Naive B cell (primary cell): ENCODE measurements around the gene SF3A1. TPM values are rescaled to one million over a fixed set of nuclear protein-coding genes. Genes with fewer than 3 reads are reported as not detected.
A peak's percentile ranks its signal among the peaks of the same experiment; 100 is the strongest.

Source experiments
- ATAC-seq, 2 donors: fragments of 150-1000 bp; cut with Tn5 transposase; 2 replicates each; pipeline ENCODE4 v1.10.0; 2021; ENCODE audit warnings: low read depth in 2 of 2, mild to moderate bottlenecking in 2 of 2, moderate library complexity in 2 of 2
- DNase-seq: peaks from one replicate; pipeline ENCODE4 v3.0.0; 2022
- H3K27ac Mint-ChIP-seq, 6 donors: one replicate each; pipeline ENCODE4 v1.8.0; 2020 to 2022; ENCODE audit warnings: mild to moderate bottlenecking in 6 of 6, mixed read lengths in 6 of 6, moderate library complexity in 5 of 6, inconsistent platforms in 2 of 6
- H3K27me3 Mint-ChIP-seq, 3 donors: one replicate each; pipeline ENCODE4 v1.8.0; 2021 to 2022; ENCODE audit warnings: mixed read lengths in 3 of 3, mild to moderate bottlenecking in 1 of 3
- H3K36me3 Mint-ChIP-seq, 2 donors: one replicate each; pipeline ENCODE4 v1.8.0; 2020 to 2022; ENCODE audit warnings: mixed read lengths in 2 of 2, inconsistent platforms in 1 of 2, mild to moderate bottlenecking in 1 of 2
- H3K4me1 Mint-ChIP-seq, 3 donors: one replicate each; pipeline ENCODE4 v1.8.0; 2020 to 2022; ENCODE audit warnings: mixed read lengths in 3 of 3, inconsistent platforms in 1 of 3, mild to moderate bottlenecking in 1 of 3, moderate library complexity in 1 of 3
- H3K4me3 Mint-ChIP-seq, 8 donors: one replicate each; pipeline ENCODE4 v1.8.0; 2020 to 2022; ENCODE audit warnings: mild to moderate bottlenecking in 8 of 8, mixed read lengths in 8 of 8, moderate library complexity in 8 of 8, inconsistent platforms in 2 of 8
- H3K9me3 Mint-ChIP-seq, 7 donors: one replicate each; pipeline ENCODE4 v1.8.0; 2020 to 2022; ENCODE audit warnings: mixed read lengths in 7 of 7, mild to moderate bottlenecking in 5 of 7, inconsistent platforms in 2 of 7, moderate library complexity in 1 of 7
- polyA plus RNA-seq, 6 donors: library from polyadenylated mRNA; unstranded; fragments of 300-500 nt; fragmentation: Illumina TruSeq; gene quantifications; one replicate each; pipeline ENCODE4 v1.2.3, GENCODE V29; 2021; ENCODE audit warnings: low read depth in 6 of 6

The SF3A1 gene
- polyA plus RNA-seq, 6 donors from 2014 or later: 34.1 to 110 (median 80.3) TPM

GRCh38 chr22:30334646-30335045 lies 22.0 kb downstream of the SF3A1 start:
- ATAC-seq (no peak), DNase-seq (no peak)
- Mint-ChIP-seq H3K27me3 (no peaks in the 10 kb centered on the region), H3K4me3 (no peak overlapping the region), H3K27ac (peak overlapping the region in 2 of 6 donors; percentile 39 to 78), H3K9me3 (no peaks in the 10 kb centered on the region), H3K4me1 (peaks cover 3 to 7% (median 6%) of the 10 kb centered on the region in 3 donors), H3K36me3 (peaks cover 5 to 27% of the 10 kb centered on the region in 2 donors)

DNA sequence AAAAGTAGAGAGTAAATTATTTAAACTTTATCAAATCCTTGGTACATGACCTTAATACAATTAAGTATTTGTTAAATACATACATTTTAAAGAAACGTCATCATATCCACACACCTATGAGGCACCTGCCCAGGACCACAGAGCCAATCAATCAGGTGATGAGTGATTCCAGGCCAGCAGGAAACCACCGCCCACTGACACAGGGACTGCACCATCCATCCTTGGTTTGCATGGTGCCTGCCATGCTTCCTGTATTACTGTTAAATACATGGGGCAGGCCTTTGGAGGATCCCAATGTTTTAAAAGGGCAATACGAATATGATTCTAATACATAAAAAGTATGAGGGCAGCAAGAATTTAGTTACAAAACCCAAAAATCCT lies 23.0 kb downstream of the SF3A1 start:
- H3K4me1 Mint-ChIP-seq: peaks cover 3 to 7% (median 6%) of the 10 kb centered on the region in 3 donors
- peaks cover 1 to 20% of the 10 kb centered on the region in 2 donors for H3K36me3 Mint-ChIP-seq
- no peak for ATAC-seq
- no peak for DNase-seq
- no peak overlapping the region for H3K4me3 Mint-ChIP-seq
- H3K27ac Mint-ChIP-seq: no peak overlapping the region
- no peaks in the 10 kb centered on the region for H3K9me3 Mint-ChIP-seq
- no peaks in the 10 kb centered on the region for H3K27me3 Mint-ChIP-seq

DNA sequence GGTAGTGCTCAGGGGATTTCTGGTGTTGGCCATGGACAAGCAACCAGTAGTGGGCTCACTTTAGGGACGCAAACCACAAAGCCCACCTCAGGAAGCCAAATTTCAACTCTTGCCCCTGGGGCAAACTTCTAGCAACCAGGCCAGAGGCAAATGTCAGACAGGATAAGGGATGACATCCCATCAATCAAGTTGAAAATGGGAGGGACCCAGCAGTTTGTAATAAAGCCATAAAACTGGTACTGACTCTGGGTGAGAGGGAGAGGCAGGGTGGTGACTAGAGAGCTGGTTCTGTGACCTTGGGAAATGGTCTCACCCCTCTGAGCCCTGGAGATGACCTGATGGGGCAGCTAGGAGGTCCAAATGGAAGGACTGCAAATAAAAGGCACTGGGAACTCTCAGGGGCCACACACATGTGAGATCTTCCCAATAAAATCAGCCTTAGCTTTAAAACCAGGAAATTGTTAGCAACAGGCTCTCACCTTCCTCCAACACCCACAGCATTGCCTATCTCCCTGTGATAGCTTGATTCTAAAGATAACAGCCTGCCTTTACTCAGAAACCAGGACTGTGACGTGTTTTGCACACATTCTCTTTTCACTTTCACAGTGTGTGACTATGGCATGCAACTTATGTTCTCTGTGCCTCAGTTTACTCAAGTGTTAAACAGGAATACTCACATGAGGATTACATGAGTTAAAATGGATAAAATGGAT lies 23.5 kb downstream of the SF3A1 start:
- peaks cover 0 to 15% of the 10 kb centered on the region in 2 donors for H3K36me3 Mint-ChIP-seq
- H3K4me1 Mint-ChIP-seq: peaks cover 3 to 7% (median 6%) of the 10 kb centered on the region in 3 donors
- no peak for DNase-seq
- no peaks in the 10 kb centered on the region for H3K27me3 Mint-ChIP-seq
- H3K4me3 Mint-ChIP-seq: no peak overlapping the region
- no peak for ATAC-seq
- H3K27ac Mint-ChIP-seq: peak overlapping the region in 2 of 6 donors; percentile 26 to 63
- no peaks in the 10 kb centered on the region for H3K9me3 Mint-ChIP-seq

DNA sequence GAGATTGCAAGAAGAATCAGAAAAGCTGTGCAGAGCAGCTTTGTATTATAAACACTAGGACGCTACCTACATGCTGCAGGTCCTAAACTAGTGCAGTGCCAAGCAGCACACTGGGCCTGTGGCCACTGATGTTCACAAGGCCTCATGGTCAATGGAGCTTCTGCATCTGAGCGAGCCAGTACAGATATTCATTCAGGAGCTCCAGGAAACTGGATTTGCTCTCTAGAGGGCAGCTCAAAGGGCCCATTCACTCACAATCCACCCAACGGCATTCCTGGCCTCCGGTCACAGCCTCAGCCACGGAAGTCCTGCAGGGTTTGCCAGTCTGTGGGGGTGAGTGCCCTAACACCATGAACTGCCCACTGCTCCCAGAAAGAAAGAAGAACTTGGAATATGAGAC lies 24.1 kb downstream of the SF3A1 start:
- H3K4me3 Mint-ChIP-seq: no peak overlapping the region

GRCh38 chr22:30328466-30329049 lies 28.1 kb downstream of the SF3A1 start:
- Mint-ChIP-seq H3K9me3 (no peaks in the 10 kb centered on the region), H3K4me1 (peaks cover 34 to 42% (median 39%) of the 10 kb centered on the region in 3 donors), H3K27ac (peak overlapping the region in 1 of 6 donors; percentile 10), H3K4me3 (peak overlapping the region in 1 of 8 donors; percentile 84), H3K36me3 (peaks cover 0 to 7% of the 10 kb centered on the region in 2 donors), H3K27me3 (no peaks in the 10 kb centered on the region)
- ATAC-seq: no peak
- no peak for DNase-seq

More for the DNA sequence above, 24.1 kb downstream of the SF3A1 start:
- Mint-ChIP-seq H3K27ac (peak overlapping the region in 2 of 6 donors; percentile 26 to 63), H3K27me3 (no peaks in the 10 kb centered on the region), H3K4me1 (peaks cover 8 to 11% (median 11%) of the 10 kb centered on the region in 3 donors), H3K36me3 (peaks cover 0 to 15% of the 10 kb centered on the region in 2 donors), H3K9me3 (no peaks in the 10 kb centered on the region)
- ATAC-seq: no peak
- no peak for DNase-seq

DNA sequence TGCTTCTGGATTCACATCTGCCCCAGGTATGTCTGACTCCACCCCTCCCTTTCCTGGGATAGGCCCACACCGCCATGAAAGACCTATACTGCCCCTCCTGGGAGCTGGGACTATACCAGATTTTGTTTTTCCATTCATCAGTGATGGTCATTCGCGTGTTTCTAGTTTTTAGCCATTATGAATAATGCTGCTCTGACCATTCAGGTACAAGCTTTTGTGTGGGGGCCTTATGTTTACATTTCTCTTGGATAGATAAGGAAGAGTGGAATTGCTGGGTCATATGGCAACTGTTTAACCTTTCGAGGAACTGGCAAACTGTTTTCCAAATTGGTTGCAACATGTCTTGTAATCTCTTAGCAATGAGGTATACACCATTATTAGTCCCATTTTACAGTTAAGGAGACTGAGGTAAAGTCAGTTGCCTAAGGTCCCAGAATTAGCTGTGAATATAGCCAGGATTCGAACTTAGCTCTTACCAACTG lies 28.8 kb downstream of the SF3A1 start:
- Mint-ChIP-seq H3K27ac (peak overlapping the region in 4 of 6 donors; percentile 91 to 98 (median 95)), H3K36me3 (peaks cover 0 to 7% of the 10 kb centered on the region in 2 donors), H3K27me3 (no peaks in the 10 kb centered on the region), H3K4me3 (peak overlapping the region; percentile 75 to 91 (median 86)), H3K4me1 (peaks cover 39 to 48% (median 45%) of the 10 kb centered on the region in 3 donors), H3K9me3 (no peaks in the 10 kb centered on the region)
- ATAC-seq: no peak
- no peak for DNase-seq

- Mint-ChIP-seq H3K9me3 (no peaks in the 10 kb centered on the region), H3K27ac (peak within 1 kb of the TSS; percentile 78 to 98 (median 92)), H3K4me1 (peaks cover 39 to 54% (median 50%) of the 10 kb centered on the region in 3 donors), H3K36me3 (peaks cover 0 to 7% of the 10 kb centered on the region in 2 donors), H3K27me3 (no peaks in the 10 kb centered on the region), H3K4me3 (peak within 1 kb of the TSS; percentile 86 to 95 (median 89))
- peak; percentile 92 for DNase-seq
- ATAC-seq: peak; percentile 89 to 90
These were observed 29.9 kb downstream of the SF3A1 start, which contains the start of gene TBC1D10A for GRCh38 chr22:30326706-30327362. Gene TBC1D10A, minus strand, starts transcription at chr22:30326941. Its CDS starts 60 bp downstream, at chr22:30326881.

GRCh38 chr22:30326255-30326705 lies 30.4 kb downstream of the SF3A1 start:
- H3K36me3 Mint-ChIP-seq: peaks cover 0 to 7% of the 10 kb centered on the region in 2 donors
- DNase-seq: no peak
- no peaks in the 10 kb centered on the region for H3K9me3 Mint-ChIP-seq
- H3K4me1 Mint-ChIP-seq: peaks cover 39 to 60% (median 56%) of the 10 kb centered on the region in 3 donors
- peak overlapping the region in 4 of 6 donors; percentile 37 to 83 (median 47) for H3K27ac Mint-ChIP-seq
- H3K4me3 Mint-ChIP-seq: peak overlapping the region; percentile 86 to 95 (median 89)
- H3K27me3 Mint-ChIP-seq: no peaks in the 10 kb centered on the region
- ATAC-seq: peak; percentile 19 to 32

- H3K4me3 Mint-ChIP-seq: peak overlapping the region; percentile 86 to 95 (median 89)
- peaks cover 0 to 6% of the 10 kb centered on the region in 2 donors for H3K36me3 Mint-ChIP-seq
- ATAC-seq (no peak), DNase-seq (no peak)
- peak overlapping the region in 4 of 6 donors; percentile 29 to 83 (median 42) for H3K27ac Mint-ChIP-seq
- H3K27me3 Mint-ChIP-seq: no peaks in the 10 kb centered on the region
- H3K9me3 Mint-ChIP-seq: no peaks in the 10 kb centered on the region
- peaks cover 39 to 65% (median 61%) of the 10 kb centered on the region in 3 donors for H3K4me1 Mint-ChIP-seq
These were observed 30.9 kb downstream of the SF3A1 start for GRCh38 chr22:30325724-30326254.

DNA sequence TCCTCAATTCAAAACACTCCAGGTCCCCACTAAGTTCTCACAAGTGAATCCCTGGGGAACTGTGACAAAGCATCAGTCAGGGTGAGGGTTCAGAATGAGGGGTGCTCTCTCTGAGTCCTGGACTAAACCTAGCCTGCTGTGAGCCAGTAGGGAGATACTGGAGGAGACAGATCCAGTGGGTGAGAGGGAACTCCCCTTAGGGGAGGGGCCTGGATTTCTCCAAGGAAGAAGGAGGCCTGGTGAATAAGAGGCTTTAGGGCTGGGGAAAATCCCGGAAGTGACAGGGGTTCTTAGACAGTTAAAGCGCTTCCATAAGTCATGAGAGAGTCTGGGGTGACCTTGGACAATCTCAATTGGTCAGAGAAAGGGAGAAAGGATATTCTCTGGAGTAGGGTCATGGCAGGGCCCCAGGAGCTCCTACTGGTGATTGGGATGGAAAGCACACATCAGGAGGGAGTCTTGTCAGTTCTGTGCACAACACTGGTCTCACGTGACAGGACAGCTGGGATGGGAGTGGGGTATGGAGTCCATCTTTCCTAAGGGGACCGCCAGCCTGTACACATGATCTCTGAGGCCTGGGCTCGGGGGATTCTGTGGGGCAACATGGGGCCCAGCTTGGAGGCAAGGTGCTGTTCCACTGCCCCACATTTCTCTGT lies 31.5 kb downstream of the SF3A1 start:
- Mint-ChIP-seq H3K27me3 (no peaks in the 10 kb centered on the region), H3K4me3 (peak overlapping the region; percentile 86 to 95 (median 89)), H3K4me1 (peaks cover 39 to 67% (median 67%) of the 10 kb centered on the region in 3 donors), H3K27ac (peak overlapping the region in 5 of 6 donors; percentile 59 to 85 (median 70)), H3K9me3 (no peaks in the 10 kb centered on the region), H3K36me3 (peaks cover under 1 to 3% of the 10 kb centered on the region in 2 donors)
- DNase-seq (no peak), ATAC-seq (no peak)

DNA sequence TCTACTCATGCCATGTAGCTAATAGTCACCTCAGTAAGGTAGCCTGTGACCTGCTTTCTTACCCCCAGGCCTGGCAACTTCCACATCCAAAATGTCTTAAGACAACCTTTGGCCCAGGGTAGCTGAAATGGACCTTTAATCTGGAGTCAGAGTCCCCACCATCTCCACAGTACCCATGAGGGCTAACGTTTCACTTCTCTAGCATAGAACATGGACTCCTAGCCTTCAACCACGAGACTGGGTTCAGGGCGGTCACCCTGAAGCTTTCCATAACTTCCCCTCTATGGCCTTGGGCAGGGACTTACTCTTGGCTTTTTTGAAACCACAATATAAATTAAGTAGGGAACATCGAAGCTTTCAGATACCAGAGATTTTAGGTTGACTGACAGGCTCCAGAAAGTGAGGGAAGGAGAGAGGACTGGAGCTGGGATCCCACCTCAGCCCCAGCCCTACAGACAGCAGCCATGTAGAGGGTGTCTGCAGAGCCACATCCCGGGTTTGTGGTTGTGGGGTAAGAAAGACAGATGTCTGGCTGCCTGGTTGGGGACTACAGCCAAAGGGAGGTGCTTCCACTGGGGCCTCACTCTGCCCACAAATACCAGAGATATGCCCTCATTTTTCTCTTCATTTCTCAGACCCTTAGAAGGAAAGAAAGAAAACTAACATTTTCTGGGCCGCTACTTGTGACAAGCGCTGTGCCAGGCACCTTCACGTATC lies 32.5 kb downstream of the SF3A1 start:
- Mint-ChIP-seq H3K27me3 (no peaks in the 10 kb centered on the region), H3K4me3 (peak overlapping the region; percentile 82 to 95 (median 87)), H3K27ac (peak overlapping the region in 1 of 6 donors; percentile 38)

DNA sequence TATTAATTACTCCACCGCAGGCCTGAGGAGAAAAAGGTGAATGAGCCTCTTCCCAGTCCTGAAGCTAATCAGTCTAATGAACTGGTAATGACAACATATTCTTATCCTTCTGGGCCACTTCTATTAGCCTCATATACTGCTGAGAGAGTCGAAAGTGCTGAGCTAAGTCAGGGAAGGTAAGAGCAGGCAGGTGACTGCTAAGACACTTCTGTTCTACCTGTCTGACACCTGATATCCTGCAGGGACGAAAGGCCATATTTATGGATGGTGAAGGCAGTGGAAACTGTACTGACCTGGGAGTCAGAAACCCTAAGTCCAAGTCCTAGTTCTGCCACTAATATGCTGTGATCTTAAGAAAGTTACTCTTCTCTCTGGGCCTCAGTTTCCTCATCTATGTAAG lies 33.4 kb downstream of the SF3A1 start:
- Mint-ChIP-seq H3K36me3 (peaks cover 3 to 9% of the 10 kb centered on the region in 2 donors), H3K27me3 (no peaks in the 10 kb centered on the region)
- no peak for DNase-seq

More for the DNA sequence above, 32.5 kb downstream of the SF3A1 start:
- DNase-seq (no peak), ATAC-seq (no peak)
- Mint-ChIP-seq H3K9me3 (no peaks in the 10 kb centered on the region), H3K36me3 (peaks cover 3 to 8% of the 10 kb centered on the region in 2 donors), H3K4me1 (peaks cover 48 to 77% (median 77%) of the 10 kb centered on the region in 3 donors)

More for the DNA sequence above, 33.4 kb downstream of the SF3A1 start:
- Mint-ChIP-seq H3K27ac (peak overlapping the region in 1 of 6 donors; percentile 51), H3K4me3 (peak overlapping the region in 3 of 8 donors; percentile 33 to 95 (median 56)), H3K4me1 (peaks cover 57 to 87% (median 86%) of the 10 kb centered on the region in 3 donors), H3K9me3 (no peaks in the 10 kb centered on the region)
- ATAC-seq: no peak
